ENCODE results near the gene ZFP91.

The ZFP91 gene

DNA sequence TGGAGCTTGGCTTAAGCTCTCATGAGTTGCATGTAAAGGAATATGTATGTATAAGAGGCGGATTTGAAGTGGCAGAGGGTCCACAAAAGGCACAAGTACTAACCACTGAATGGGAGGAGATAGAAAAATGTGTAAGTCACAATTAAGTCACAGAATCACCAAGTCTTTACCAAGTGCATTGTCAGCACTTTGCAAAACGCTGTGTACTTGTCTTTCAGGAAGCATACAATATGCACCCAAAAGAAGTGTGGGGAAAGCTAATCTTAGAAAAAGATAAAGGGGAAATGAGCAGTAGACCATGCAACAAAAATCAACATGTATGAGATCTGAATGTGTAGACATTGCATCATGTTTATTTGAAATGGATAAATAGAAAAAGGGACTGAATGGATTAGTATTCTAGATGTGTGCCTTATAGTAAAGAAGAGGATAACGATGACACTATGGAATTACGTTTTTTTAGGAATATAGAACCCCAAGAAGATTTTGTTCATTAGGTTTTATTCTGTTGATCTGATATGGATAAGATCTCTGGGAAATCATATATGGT is 48.1 kb downstream of the ZFP91 start:
- FAIRE-seq (no peak), DNase-seq (ENCODE audit: extremely low spot score, insufficient read length, low read depth) (no peak)

GRCh38 chr11:58628446-58628845 is 49.6 kb downstream of the ZFP91 start:
- no peak for FAIRE-seq
- no peak for DNase-seq (ENCODE audit: extremely low spot score, insufficient read length, low read depth)

GRCh38 chr11:58629857-58630256 is 51.0 kb downstream of the ZFP91 start:
- FAIRE-seq (peak; percentile 60), DNase-seq (ENCODE audit: extremely low spot score, insufficient read length, low read depth) (no peak)

DNA sequence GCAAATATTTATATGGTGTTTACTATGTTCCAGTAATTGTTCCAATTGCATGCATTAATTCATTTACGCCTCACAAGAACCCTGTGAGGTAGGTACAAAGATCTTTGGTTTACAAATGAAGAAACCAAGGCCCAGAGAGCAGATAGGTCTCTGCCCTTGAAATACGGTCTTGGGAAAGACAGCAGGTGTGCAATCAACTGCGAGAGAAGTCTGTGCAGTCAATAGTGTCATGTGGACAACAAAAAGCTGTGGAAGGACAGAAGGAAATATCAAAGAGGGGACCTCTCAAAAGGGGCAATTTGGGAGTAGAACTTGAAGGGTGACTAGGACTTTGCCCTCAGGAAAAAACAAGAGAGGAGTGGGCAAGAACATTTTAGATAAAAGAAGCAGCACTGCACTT is 52.5 kb downstream of the ZFP91 start:
- FAIRE-seq (no peak), DNase-seq (ENCODE audit: extremely low spot score, insufficient read length, low read depth) (no peak)

DNA sequence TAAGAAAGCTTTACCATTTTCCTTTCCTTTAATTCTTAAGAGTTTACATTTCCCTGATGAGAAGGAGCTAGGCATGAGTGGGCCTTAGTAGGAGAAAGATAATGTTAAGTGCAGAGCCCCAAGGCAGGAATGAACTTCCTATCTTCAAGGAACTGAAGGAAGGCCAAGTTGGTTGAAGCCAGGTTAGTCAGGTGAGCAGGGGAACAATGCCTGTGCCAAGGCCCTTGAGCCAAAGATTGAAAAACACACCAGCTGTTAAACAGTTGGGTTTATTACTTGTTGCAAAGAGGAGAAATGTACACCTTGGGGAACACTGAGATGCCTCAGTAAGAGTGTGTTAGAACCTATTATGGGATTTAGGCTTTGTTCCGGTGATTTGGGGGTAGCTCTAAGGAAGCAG is 53.6 kb downstream of the ZFP91 start:
- DNase-seq (ENCODE audit: extremely low spot score, insufficient read length, low read depth): no peak
- FAIRE-seq: no peak

DNA sequence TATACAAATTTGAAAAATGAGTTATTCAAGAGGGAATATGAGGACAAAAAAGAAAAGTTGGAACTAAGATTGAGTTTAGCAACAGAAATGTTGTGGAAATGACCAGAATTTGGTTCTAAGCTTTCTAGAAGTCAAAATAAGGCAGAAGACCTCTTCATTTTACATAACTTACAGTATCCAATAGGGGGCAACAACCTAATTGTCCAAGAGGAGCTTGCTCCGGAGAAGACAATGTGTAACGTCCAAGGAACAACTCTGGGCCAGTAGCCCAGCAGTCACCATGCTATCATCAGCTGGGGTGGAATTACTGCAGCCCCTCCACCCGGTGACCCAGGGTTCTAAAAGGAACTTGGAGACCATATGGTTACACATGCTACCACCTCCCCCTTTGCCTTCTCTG is 57.7 kb downstream of the ZFP91 start:
- DNase-seq (ENCODE audit: extremely low spot score, insufficient read length, low read depth): no peak
- FAIRE-seq: no peak

DNA sequence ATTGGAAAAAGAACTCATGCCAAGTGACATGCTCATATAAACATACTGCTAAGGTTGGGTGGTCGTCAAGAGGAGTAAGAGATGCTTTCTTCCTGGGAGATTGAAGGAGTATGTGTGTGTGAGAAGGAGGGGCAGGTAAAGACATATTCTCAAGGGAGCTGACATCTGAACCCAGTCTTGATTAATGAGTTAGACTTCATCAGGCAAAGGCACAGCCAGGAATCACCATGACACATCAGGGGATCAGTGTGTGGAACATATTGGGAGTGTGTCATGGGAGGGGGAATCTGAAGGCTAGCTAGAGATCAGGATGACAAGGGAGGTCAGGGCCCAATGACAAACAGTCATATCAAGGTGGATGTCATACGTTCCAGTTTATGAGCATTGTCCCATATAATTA is 58.5 kb downstream of the ZFP91 start:
- DNase-seq (ENCODE audit: extremely low spot score, insufficient read length, low read depth) (no peak), FAIRE-seq (no peak)

DNA sequence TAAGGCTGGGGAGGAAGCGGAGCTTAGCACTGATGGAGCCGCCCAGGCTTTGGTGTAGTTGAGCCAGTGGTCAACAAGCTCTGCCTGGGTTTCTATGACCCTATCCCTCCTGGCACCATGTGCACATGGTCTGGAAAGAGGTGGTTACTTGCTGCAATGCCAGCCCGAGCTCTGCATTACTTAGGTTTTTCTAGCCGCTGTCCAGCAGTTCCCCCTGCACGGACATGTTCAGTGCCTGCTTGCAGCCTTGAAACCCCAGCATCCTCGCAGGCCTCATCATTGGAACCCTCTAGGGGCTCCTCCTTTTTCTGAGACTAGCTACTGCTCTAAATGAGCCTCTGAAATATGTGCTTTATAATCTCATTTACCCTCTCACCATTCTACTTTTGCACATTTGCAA is 60.2 kb downstream of the ZFP91 start:
- FAIRE-seq: no peak
- no peak for DNase-seq (ENCODE audit: extremely low spot score, insufficient read length, low read depth)

DNA sequence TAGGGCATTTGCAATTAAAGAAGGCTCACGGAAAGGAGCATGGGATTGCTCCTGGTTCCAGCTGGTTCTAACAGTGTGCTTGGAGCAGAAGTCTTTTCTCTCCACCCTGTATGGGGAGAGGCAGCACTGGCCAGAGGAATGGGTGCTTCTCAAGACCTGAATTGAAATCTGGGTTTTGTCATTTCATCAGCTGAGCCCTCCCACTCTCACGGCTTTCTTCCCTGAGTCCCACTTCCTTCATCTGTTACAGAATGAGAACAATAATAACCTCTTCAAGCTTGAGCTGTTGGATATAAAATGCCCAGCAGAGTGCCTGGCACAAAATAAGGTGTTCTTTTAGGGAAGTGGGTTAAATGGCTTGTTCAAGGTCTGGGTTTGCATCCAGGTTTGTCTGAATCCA is 60.8 kb downstream of the ZFP91 start:
- no peak for FAIRE-seq
- no peak for DNase-seq (ENCODE audit: extremely low spot score, insufficient read length, low read depth)

DNA sequence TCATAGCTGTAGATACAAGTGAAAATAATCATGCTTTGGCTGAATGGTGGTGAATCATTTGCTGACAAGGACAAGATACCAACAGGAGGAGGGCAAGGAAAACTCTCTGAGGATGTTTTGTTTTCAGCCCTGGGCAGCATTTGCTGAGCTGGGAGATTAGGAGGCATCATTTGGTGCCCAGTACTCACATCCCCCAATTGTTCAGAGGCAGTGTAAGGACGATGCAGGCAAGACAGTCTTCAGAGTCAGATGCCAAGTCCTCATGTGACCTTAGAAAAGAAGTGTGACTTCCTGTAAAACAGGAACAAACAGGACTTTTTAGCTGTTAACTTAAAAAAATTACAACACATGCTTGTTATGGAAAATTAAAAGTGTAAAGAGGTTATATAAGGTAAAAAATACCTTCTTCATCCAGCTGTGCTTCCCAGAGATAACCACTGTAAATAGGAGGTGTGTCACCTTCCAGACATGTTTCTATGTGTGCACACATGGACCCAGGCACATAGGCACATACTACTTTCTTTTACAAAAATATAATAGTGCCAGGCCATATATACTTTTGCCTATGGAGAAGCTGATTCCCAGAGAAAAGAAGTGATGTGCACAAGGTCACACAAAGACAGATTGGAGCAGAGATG is 61.6 kb downstream of the ZFP91 start:
- FAIRE-seq: no peak
- no peak for DNase-seq (ENCODE audit: extremely low spot score, insufficient read length, low read depth)

- no peak for DNase-seq (ENCODE audit: extremely low spot score, insufficient read length, low read depth)
- FAIRE-seq: no peak
These were observed 62.5 kb downstream of the ZFP91 start for GRCh38 chr11:58641341-58641740.

GRCh38 chr11:58641803-58642581 is 63.1 kb downstream of the ZFP91 start:
- DNase-seq (ENCODE audit: extremely low spot score, insufficient read length, low read depth) (no peak), FAIRE-seq (no peak)

- FAIRE-seq: no peak
- DNase-seq (ENCODE audit: extremely low spot score, insufficient read length, low read depth): no peak
These were observed 67.0 kb downstream of the ZFP91 start for GRCh38 chr11:58645854-58646253.

- no peak for DNase-seq (ENCODE audit: extremely low spot score, insufficient read length, low read depth)
- peak; percentile 63 for FAIRE-seq
These were observed 68.4 kb downstream of the ZFP91 start for GRCh38 chr11:58647141-58647699.

DNA sequence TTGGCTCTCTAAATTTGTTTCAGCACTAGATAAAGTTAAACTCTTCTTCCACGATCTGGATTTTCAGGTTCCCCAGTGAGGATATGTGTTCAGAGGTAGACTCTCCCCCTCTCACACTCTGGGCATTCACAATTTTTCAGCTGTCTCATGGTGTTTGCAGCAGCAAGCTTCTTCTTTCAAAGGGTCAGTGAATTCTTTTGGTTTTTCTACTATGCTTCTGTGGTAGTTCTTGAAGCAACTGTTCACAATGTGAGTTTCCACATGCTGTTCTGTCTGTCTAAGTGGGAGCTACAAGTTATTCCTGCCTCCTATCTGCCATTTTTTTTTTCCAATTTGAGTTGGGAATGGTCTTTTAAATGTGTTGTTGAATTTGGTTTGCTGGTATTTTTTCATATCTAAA is 69.0 kb downstream of the ZFP91 start:
- FAIRE-seq (peak; percentile 15), DNase-seq (ENCODE audit: extremely low spot score, insufficient read length, low read depth) (no peak)

GRCh38 chr11:58649623-58650022 is 70.8 kb downstream of the ZFP91 start:
- FAIRE-seq: no peak

DNA sequence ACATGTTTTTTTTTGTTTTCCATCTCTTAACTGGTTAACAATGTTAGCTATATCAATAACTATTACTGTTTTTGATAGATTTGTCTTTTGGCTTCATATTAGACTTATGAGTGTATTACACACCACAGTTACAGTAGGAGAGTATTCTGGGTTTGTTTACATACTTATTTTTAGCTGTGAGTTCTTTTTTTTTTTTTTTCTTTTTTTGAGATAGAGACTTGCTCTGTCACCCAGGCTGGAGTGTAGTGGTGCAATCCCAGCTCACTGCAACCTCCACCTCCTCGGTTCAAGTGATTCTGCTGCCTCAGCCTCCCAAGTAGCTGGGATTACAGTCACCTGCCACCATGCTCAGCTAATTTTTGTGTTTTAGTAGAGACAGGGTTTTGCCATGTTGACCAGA is 71.6 kb downstream of the ZFP91 start:
- no peak for DNase-seq (ENCODE audit: extremely low spot score, insufficient read length, low read depth)
- no peak for FAIRE-seq

More at GRCh38 chr11:58649623-58650022, 70.8 kb downstream of the ZFP91 start:
- no peak for DNase-seq (ENCODE audit: extremely low spot score, insufficient read length, low read depth)

DNA sequence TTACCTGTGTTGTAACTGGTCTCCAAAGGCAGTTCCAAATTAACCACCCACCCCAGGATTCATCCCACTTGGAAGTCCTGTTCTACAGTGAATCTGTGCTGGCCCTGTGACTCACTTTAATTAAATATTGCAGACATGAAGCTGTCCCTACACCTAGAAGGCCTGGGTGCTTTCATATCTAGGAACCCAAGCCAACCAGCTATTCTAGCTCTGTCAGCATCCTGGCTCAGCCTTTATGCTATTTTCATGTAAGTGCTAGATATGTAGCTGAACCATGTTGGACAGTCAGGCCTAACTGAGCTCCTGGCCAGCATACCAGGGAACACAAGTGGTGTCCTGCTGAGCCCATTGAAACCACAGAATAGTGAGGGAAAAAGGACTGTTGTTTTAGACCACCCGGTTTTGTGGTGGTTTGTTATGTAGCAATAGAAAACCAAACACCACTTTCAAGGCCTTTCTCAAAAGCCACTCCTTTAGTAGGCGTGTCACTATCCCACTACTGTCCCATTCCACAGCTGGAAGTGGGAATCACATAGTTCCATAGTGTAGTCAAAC is 73.9 kb downstream of the ZFP91 start:
- no peak for FAIRE-seq
- no peak for DNase-seq (ENCODE audit: extremely low spot score, insufficient read length, low read depth)

- FAIRE-seq (peak; percentile 89), DNase-seq (ENCODE audit: extremely low spot score, insufficient read length, low read depth) (peak; percentile 30)
These were observed 75.4 kb downstream of the ZFP91 start for GRCh38 chr11:58654079-58654907.

DNA sequence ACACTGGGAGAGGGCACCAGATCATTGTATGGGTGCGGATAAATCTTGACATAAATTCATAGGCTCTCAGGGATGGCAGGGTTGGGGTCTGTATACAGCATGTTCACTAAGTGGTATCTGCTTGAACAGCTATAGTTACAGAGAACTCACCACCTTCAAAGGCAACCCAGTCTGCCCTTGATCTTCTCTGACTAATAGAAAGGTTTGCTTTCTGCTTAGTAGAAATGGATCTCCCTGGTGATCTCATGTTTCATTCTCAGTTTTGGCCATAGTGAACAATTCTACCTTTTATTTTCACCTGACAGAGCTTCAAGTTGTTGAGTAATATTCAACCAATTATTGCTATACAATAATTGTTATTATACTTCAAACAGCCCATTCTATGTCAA is 76.0 kb downstream of the ZFP91 start:
- no peak for DNase-seq (ENCODE audit: extremely low spot score, insufficient read length, low read depth)
- no peak for FAIRE-seq

Data from GM18507 (cell line).